Stimulated activated CD8-positive, alpha-beta memory T cell treated with anti-CD3 and anti-CD28 coated beads, Interleukin-2, amount 100 ng/mL, for 1 hour (primary cell): ENCODE results near the gene KCNJ12.
"Not testable (repeated sequence)": the region's sequence is repeated elsewhere in the genome, so short reads cannot be mapped to it uniquely, and the experiment has no call there.

Experiments used
- DNase-seq, 2 donors: peaks; one replicate each; pipeline ENCODE4 v3.0.0-alpha.2; 2020; ENCODE audit warnings: low read depth in 2 of 2

The KCNJ12 gene

GRCh38 chr17:21376081-21376758 lies at the start of gene KCNJ12:
TSS of gene KCNJ12 (plus strand) at chr17:21376357. CDS start at chr17:21415343, 38,986 bp downstream.
- no peak for DNase-seq

- not testable (repeated sequence) for DNase-seq
These were observed 48.2 kb upstream of the KCNJ12 start for GRCh38 chr17:21327921-21328320.

GRCh38 chr17:21328778-21329177 lies 47.4 kb upstream of the KCNJ12 start:
- DNase-seq, result not testable (repeated sequence)

GRCh38 chr17:21330436-21331160 lies 45.6 kb upstream of the KCNJ12 start:
- DNase-seq, result no peak

GRCh38 chr17:21336541-21337294 lies 39.4 kb upstream of the KCNJ12 start:
- not testable (repeated sequence) for DNase-seq

- DNase-seq, result not testable (repeated sequence)
These were observed 38.1 kb upstream of the KCNJ12 start for GRCh38 chr17:21337981-21338625.

- no peak for DNase-seq
These were observed 37.1 kb upstream of the KCNJ12 start for GRCh38 chr17:21339011-21339410.

GRCh38 chr17:21339571-21339970 lies 36.6 kb upstream of the KCNJ12 start:
- DNase-seq, result not testable (repeated sequence)

- not testable (repeated sequence) for DNase-seq
These were observed 35.8 kb upstream of the KCNJ12 start for GRCh38 chr17:21340407-21340806.

GRCh38 chr17:21341279-21341678 lies 34.9 kb upstream of the KCNJ12 start:
- DNase-seq, result not testable (repeated sequence)

GRCh38 chr17:21341925-21342540 lies 34.1 kb upstream of the KCNJ12 start:
- DNase-seq, result not testable (repeated sequence)

- DNase-seq, result not testable (repeated sequence)
These were observed 32.9 kb upstream of the KCNJ12 start for GRCh38 chr17:21343061-21343949.

GRCh38 chr17:21344801-21345200 lies 31.4 kb upstream of the KCNJ12 start:
- not testable (repeated sequence) for DNase-seq

GRCh38 chr17:21345236-21345635 lies 30.9 kb upstream of the KCNJ12 start:
- DNase-seq, result no peak

- not testable (repeated sequence) for DNase-seq
These were observed 30.1 kb upstream of the KCNJ12 start for GRCh38 chr17:21346107-21346506.

GRCh38 chr17:21346651-21347250 lies 29.4 kb upstream of the KCNJ12 start:
- not testable (repeated sequence) for DNase-seq

GRCh38 chr17:21347660-21348059 lies 28.5 kb upstream of the KCNJ12 start:
- not testable (repeated sequence) for DNase-seq

- not testable (repeated sequence) for DNase-seq
These were observed 27.9 kb upstream of the KCNJ12 start for GRCh38 chr17:21348081-21348925.

- not testable (repeated sequence) for DNase-seq
These were observed 27.3 kb upstream of the KCNJ12 start for GRCh38 chr17:21348926-21349261.
